Osteocyte (in vitro differentiated cells): Measurements from ENCODE around the gene TCTN1. TPM values are rescaled to one million over a fixed set of nuclear protein-coding genes. Genes with fewer than 3 reads are reported as not detected.

Source experiments
- DNase-seq: peaks from one replicate; pipeline ENCODE4 v3.0.0; 2021; ENCODE audit warnings: mixed read lengths; ENCODE audit not compliant: unreplicated experiment; ENCODE audit errors: extremely low spot score
- H3K27ac Mint-ChIP-seq: one replicate; pipeline ENCODE4 v1.8.0; 2021; ENCODE audit warnings: mild to moderate bottlenecking, mixed read lengths; ENCODE audit not compliant: unreplicated experiment
- H3K27me3 Mint-ChIP-seq: one replicate; pipeline ENCODE4 v1.8.0; 2021; ENCODE audit warnings: mixed read lengths; ENCODE audit not compliant: unreplicated experiment
- H3K36me3 Mint-ChIP-seq: one replicate; pipeline ENCODE4 v1.8.0; 2021; ENCODE audit warnings: mixed read lengths; ENCODE audit not compliant: unreplicated experiment
- H3K4me1 Mint-ChIP-seq: one replicate; pipeline ENCODE4 v1.8.0; 2021; ENCODE audit warnings: mixed read lengths; ENCODE audit not compliant: unreplicated experiment
- H3K4me3 Mint-ChIP-seq: one replicate; pipeline ENCODE4 v1.8.0; 2021; ENCODE audit warnings: mild to moderate bottlenecking, moderate library complexity, mixed read lengths; ENCODE audit not compliant: unreplicated experiment
- H3K9me3 Mint-ChIP-seq: one replicate; pipeline ENCODE4 v1.8.0; 2021; ENCODE audit warnings: mixed read lengths; ENCODE audit not compliant: unreplicated experiment
- CTCF ChIP-seq: fragments of 200-600 bp; sonication (generic); IDR thresholded peaks from 2 replicates; pipeline ENCODE4 v1.5.0; 2021; ENCODE audit warnings: antibody characterized with exemption, mild to moderate bottlenecking, moderate library complexity
- total RNA-seq: library from RNA; stranded (reverse); gene quantifications from 2 replicates; pipeline ENCODE4 v1.2.1, GENCODE V29; 2021

TCTN1 gene
- total RNA-seq, 1 donor from 2014 or later, result 49.5 TPM

DNA sequence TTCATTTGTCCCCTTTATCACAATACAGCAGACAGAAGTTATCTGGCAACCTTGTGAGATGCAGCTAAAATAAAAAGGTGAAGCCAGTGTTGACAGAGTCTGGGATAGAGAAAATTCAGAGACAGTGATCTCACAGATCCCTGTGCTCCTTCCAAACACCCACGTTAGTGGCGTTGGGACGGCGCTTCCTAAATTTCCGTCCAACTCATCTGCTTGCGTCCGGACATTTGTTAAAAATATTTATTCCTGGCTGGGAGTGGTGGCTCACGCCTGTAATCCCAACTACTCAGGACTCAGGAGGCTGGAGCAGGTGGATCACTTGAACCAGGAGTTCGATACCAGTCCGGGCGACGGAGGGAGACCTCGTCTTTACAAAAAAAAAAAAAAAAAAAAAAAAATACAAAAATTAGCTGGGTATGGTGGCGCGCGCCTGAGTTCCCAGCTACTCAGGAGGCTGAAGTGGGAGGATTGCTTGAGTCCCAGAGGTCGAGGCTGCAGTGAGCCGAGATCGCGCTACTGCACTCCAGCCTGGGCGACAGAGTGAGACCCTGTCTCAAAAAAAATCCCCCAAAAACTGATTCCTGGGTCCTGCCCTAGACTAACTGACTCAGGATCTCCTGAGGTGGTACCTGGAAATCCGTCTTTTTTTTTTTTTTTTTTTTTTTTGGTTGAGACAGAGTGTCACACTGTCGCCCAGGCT lies 708 bp upstream of the TCTN1 start:
- Mint-ChIP-seq H3K27me3 (no peaks in the 10 kb centered on the region), H3K4me1 (peaks cover 7% of the 10 kb centered on the region), H3K9me3 (no peaks in the 10 kb centered on the region), H3K27ac (peak overlapping the region; percentile 82), H3K36me3 (no peaks in the 10 kb centered on the region), H3K4me3 (peak overlapping the region; percentile 84)
- TF ChIP-seq CTCF, result no peak
- DNase-seq, result no peak

DNA sequence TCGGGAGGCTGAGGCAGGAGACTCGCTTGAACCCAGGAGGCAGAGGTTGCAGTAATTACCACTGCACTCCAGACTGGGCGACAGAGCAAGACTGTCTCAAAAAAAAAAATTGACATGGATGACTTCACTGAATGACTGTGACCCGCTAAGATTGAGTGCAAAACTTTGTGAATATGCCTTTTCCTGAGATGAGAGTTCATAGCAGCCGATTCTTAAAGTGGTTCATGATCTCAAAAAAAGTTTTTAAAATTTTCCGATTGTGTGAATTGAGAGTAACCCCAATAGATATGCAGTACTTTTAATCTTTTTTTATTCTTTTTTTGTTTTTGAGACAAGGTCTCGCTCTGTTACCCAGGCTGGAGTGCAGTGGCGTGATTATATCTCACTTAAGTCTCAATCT lies 1.2 kb downstream of the TCTN1 start:
- H3K4me1 Mint-ChIP-seq, result peaks cover 7% of the 10 kb centered on the region
- no peaks in the 10 kb centered on the region for H3K27me3 Mint-ChIP-seq
- no peak for DNase-seq
- TF ChIP-seq CTCF, result no peak
- H3K4me3 Mint-ChIP-seq, result peak overlapping the region; percentile 14
- no peaks in the 10 kb centered on the region for H3K36me3 Mint-ChIP-seq
- H3K27ac Mint-ChIP-seq, result peak overlapping the region; percentile 52
- no peaks in the 10 kb centered on the region for H3K9me3 Mint-ChIP-seq

GRCh38 chr12:110616471-110617115 lies 2.7 kb downstream of the TCTN1 start:
- no peak for TF ChIP-seq CTCF
- Mint-ChIP-seq H3K27ac (no peak overlapping the region), H3K4me1 (peaks cover 7% of the 10 kb centered on the region), H3K36me3 (no peaks in the 10 kb centered on the region), H3K4me3 (no peak overlapping the region), H3K9me3 (no peaks in the 10 kb centered on the region), H3K27me3 (no peaks in the 10 kb centered on the region)
- DNase-seq, result no peak

- TF ChIP-seq CTCF, result no peak
- Mint-ChIP-seq H3K9me3 (no peaks in the 10 kb centered on the region), H3K4me1 (peaks cover 5% of the 10 kb centered on the region), H3K27me3 (no peaks in the 10 kb centered on the region), H3K27ac (no peak overlapping the region), H3K4me3 (no peak overlapping the region), H3K36me3 (no peaks in the 10 kb centered on the region)
- DNase-seq, result no peak
Observed at GRCh38 chr12:110619534-110619953, 5.6 kb downstream of the TCTN1 start.

DNA sequence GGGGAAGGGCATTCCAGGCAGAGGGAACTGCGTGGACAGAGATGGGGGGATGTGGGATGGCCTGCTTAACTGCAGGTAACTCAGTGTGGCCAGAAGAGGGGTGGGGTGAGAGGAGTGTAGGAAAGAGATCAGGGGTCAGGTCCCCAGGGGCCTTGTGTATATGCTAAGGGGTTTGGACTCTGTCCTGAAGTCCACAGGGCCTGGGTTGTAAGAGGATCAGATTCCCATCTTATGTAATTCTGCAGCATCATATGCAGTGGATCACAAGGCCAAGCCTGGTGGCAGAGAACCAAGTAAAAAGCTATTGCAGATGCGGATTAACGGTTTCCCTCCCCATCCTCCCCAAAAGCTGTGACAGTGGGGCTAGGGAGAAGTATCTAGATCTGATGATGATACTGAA lies 8.7 kb downstream of the TCTN1 start:
- no peak for DNase-seq
- H3K4me1 Mint-ChIP-seq, result peaks cover 3% of the 10 kb centered on the region
- no peaks in the 10 kb centered on the region for H3K9me3 Mint-ChIP-seq
- no peak for TF ChIP-seq CTCF
- H3K4me3 Mint-ChIP-seq, result no peak overlapping the region
- H3K36me3 Mint-ChIP-seq, result peaks cover 5% of the 10 kb centered on the region
- no peak overlapping the region for H3K27ac Mint-ChIP-seq
- no peaks in the 10 kb centered on the region for H3K27me3 Mint-ChIP-seq
